DOHH2 (cell line): Measurements from ENCODE around the gene ZDHHC5.

ENCODE experiments used
- H3F3A ChIP-seq: fragments of 200-600 bp; sonication (generic), shearing (Covaris generic); 2 replicates; pipeline ENCODE4 v1.6.0; 2016; ENCODE audit warnings: antibody characterized with exemption, mild to moderate bottlenecking; ENCODE audit not compliant: control insufficient read depth, insufficient read depth
- H3K27ac ChIP-seq: fragments of 200-600 bp; sonication (generic); 2 replicates; pipeline ENCODE4 v1.5.1; 2014; ENCODE audit warnings: low read depth, mild to moderate bottlenecking, low read length, moderate library complexity
- H3K27me3 ChIP-seq: fragments of 200-600 bp; sonication (generic); 2 replicates; pipeline ENCODE4 v1.6.1; 2014; ENCODE audit warnings: mild to moderate bottlenecking, low read length, mixed read lengths; ENCODE audit not compliant: control insufficient read depth
- H3K36me3 ChIP-seq: fragments of 200-600 bp; sonication (generic); 2 replicates; pipeline ENCODE4 v1.6.1; 2014; ENCODE audit warnings: mild to moderate bottlenecking, low read length, moderate library complexity, mixed read lengths; ENCODE audit not compliant: control insufficient read depth
- H3K4me1 ChIP-seq: fragments of 200-600 bp; sonication (generic); 2 replicates; pipeline ENCODE4 v1.6.1; 2014; ENCODE audit warnings: mild to moderate bottlenecking, low read length, mixed read lengths; ENCODE audit not compliant: control insufficient read depth
- H3K4me2 ChIP-seq: fragments of 200-600 bp; sonication (generic); 2 replicates; pipeline ENCODE4 v1.6.0; 2014; ENCODE audit warnings: mild to moderate bottlenecking, low read length, moderate library complexity
- H3K4me3 ChIP-seq: fragments of 200-600 bp; sonication (generic); 2 replicates; pipeline ENCODE4 v1.5.1; 2014; ENCODE audit warnings: mild to moderate bottlenecking, low read length, mixed read lengths
- H3K79me2 ChIP-seq: fragments of 200-600 bp; sonication (generic); 2 replicates; pipeline ENCODE4 v1.6.1; 2014; ENCODE audit warnings: mild to moderate bottlenecking, low read length, mixed read lengths; ENCODE audit not compliant: control insufficient read depth
- H3K9me2 ChIP-seq: fragments of 200-600 bp; sonication (generic); replicated peaks from 2 replicates; pipeline ENCODE4 v1.6.1; 2014; ENCODE audit warnings: mild to moderate bottlenecking, low read length, mixed read lengths; ENCODE audit not compliant: control insufficient read depth
- H3K9me3 ChIP-seq: fragments of 200-600 bp; sonication (generic); 2 replicates; pipeline ENCODE4 v1.6.1; 2014; ENCODE audit warnings: antibody characterized with exemption, low read length, mixed read lengths; ENCODE audit not compliant: control insufficient read depth, insufficient read depth
- H4K20me1 ChIP-seq: fragments of 200-600 bp; sonication (generic); 2 replicates; pipeline ENCODE4 v1.6.0; 2014; ENCODE audit warnings: low read depth, mild to moderate bottlenecking, antibody characterized with exemption, low read length, moderate library complexity; ENCODE audit not compliant: control insufficient read depth, insufficient read depth
- CTCF ChIP-seq: fragments of 200-600 bp; sonication (generic); IDR thresholded peaks from one replicate; pipeline ENCODE4 v1.5.1; 2014; ENCODE audit warnings: antibody characterized with exemption, mild to moderate bottlenecking, low read depth, low read length; ENCODE audit not compliant: poor library complexity, severe bottlenecking
- EZH2phosphoT487 ChIP-seq: fragments of 200-600 bp; sonication (generic); IDR thresholded peaks from 2 replicates; pipeline ENCODE4 v1.6.1; 2017; ENCODE audit warnings: borderline replicate concordance, mild to moderate bottlenecking, antibody characterized with exemption, low read length, moderate library complexity, mixed read lengths

The ZDHHC5 gene

GRCh38 chr11:57630171-57630570 is 37.7 kb upstream of the ZDHHC5 start:
- no peaks in the 10 kb centered on the region for H3K9me2 ChIP-seq
- TF ChIP-seq CTCF (no peak), EZH2phosphoT487 (no peak)
- H3K36me3 ChIP-seq: no peaks in the 10 kb centered on the region
- no peaks in the 10 kb centered on the region for H3F3A ChIP-seq
- no peaks in the 10 kb centered on the region for H3K9me3 ChIP-seq
- no peak overlapping the region for H3K4me3 ChIP-seq
- H3K79me2 ChIP-seq: no peaks in the 10 kb centered on the region
- no peaks in the 10 kb centered on the region for H4K20me1 ChIP-seq
- no peaks in the 10 kb centered on the region for H3K4me1 ChIP-seq
- H3K4me2 ChIP-seq: no peak overlapping the region
- no peak overlapping the region for H3K27ac ChIP-seq
- peaks cover 9% of the 10 kb centered on the region for H3K27me3 ChIP-seq

- H4K20me1 ChIP-seq: no peaks in the 10 kb centered on the region
- H3K4me2 ChIP-seq: no peak overlapping the region
- no peaks in the 10 kb centered on the region for H3K9me3 ChIP-seq
- H3F3A ChIP-seq: no peaks in the 10 kb centered on the region
- TF ChIP-seq CTCF (no peak), EZH2phosphoT487 (no peak)
- no peak overlapping the region for H3K27ac ChIP-seq
- no peaks in the 10 kb centered on the region for H3K36me3 ChIP-seq
- peaks cover 9% of the 10 kb centered on the region for H3K27me3 ChIP-seq
- H3K4me3 ChIP-seq: no peak overlapping the region
- H3K79me2 ChIP-seq: no peaks in the 10 kb centered on the region
- H3K9me2 ChIP-seq: no peaks in the 10 kb centered on the region
- H3K4me1 ChIP-seq: no peaks in the 10 kb centered on the region
Measured at GRCh38 chr11:57632116-57632515, 35.8 kb upstream of the ZDHHC5 start.

- Histone ChIP-seq H3K79me2 (no peaks in the 10 kb centered on the region), H3K9me3 (no peaks in the 10 kb centered on the region), H3F3A (no peaks in the 10 kb centered on the region), H3K4me1 (no peaks in the 10 kb centered on the region), H3K4me3 (no peak overlapping the region), H3K9me2 (no peaks in the 10 kb centered on the region), H3K27ac (no peak overlapping the region), H3K4me2 (no peak overlapping the region), H3K36me3 (no peaks in the 10 kb centered on the region), H3K27me3 (peaks cover 12% of the 10 kb centered on the region), H4K20me1 (no peaks in the 10 kb centered on the region)
- TF ChIP-seq EZH2phosphoT487 (no peak), CTCF (no peak)
Measured at GRCh38 chr11:57633394-57634070, 34.4 kb upstream of the ZDHHC5 start.
